ENCODE measurements around the gene MAPK8IP2. TPM values are rescaled to one million over a fixed set of nuclear protein-coding genes. Genes with fewer than 3 reads are reported as not detected.

MAPK8IP2 gene
- polyA plus RNA-seq, result under 1 TPM; 0.55 to 0.61 TPM

- WGBS, 2 donors, result 0 to 1% methylated on average over 18 to 57 of the region's 61 CpGs
- H3K36me3 ChIP-seq (ENCODE audit: control insufficient read depth in 2 of 2, insufficient read depth in 2 of 2, low read length in 1 of 2), result peaks cover 0 to 4% of the 10 kb centered on the region in 2 donors
- H3K4me1 ChIP-seq (ENCODE audit: control insufficient read depth in 2 of 2, insufficient read depth in 2 of 2, low read length in 1 of 2), result peaks cover 4 to 5% of the 10 kb centered on the region in 2 donors
- peak within 1 kb of the TSS in 1 of 2 donors; percentile 60 for H3K4me3 ChIP-seq (ENCODE audit: low read depth in 1 of 2, low read length in 2 of 2)
- H3K9me3 ChIP-seq (ENCODE audit: control insufficient read depth in 2 of 2, insufficient read depth in 1 of 2, low read depth in 1 of 2, low read length in 1 of 2), result no peaks in the 10 kb centered on the region
- no peak within 1 kb of the TSS for H3K27ac ChIP-seq (ENCODE audit: low read depth in 2 of 2, low read length in 1 of 2)
- peaks cover 0 to 7% of the 10 kb centered on the region in 2 donors for H3K27me3 ChIP-seq (ENCODE audit: control insufficient read depth in 1 of 2, insufficient read depth in 2 of 2, low read length in 2 of 2)
These were observed at the start of gene MAPK8IP2 for GRCh38 chr22:50600538-50600937. Gene MAPK8IP2, plus strand, starts transcription at chr22:50600793. Its CDS starts 26 bp downstream, at chr22:50600819.

GRCh38 chr22:50551160-50551752 is 49.3 kb upstream of the MAPK8IP2 start:
- no peaks in the 10 kb centered on the region for H3K9me3 ChIP-seq (ENCODE audit: control insufficient read depth in 2 of 2, insufficient read depth in 1 of 2, low read depth in 1 of 2, low read length in 1 of 2)
- peaks cover 0 to 11% of the 10 kb centered on the region in 2 donors for H3K4me1 ChIP-seq (ENCODE audit: control insufficient read depth in 2 of 2, insufficient read depth in 2 of 2, low read length in 1 of 2)
- 92 to 96% methylated on average over 11 of the region's 11 CpGs for WGBS, 2 donors
- H3K4me3 ChIP-seq (ENCODE audit: low read depth in 1 of 2, low read length in 2 of 2), result no peak overlapping the region
- H3K27ac ChIP-seq (ENCODE audit: low read depth in 2 of 2, low read length in 1 of 2), result no peak overlapping the region
- no peaks in the 10 kb centered on the region for H3K36me3 ChIP-seq (ENCODE audit: control insufficient read depth in 2 of 2, insufficient read depth in 2 of 2, low read length in 1 of 2)
- no peaks in the 10 kb centered on the region for H3K27me3 ChIP-seq (ENCODE audit: control insufficient read depth in 1 of 2, insufficient read depth in 2 of 2, low read length in 2 of 2)

- Histone ChIP-seq H3K27ac (ENCODE audit: low read depth in 2 of 2, low read length in 1 of 2) (no peak overlapping the region), H3K36me3 (ENCODE audit: control insufficient read depth in 2 of 2, insufficient read depth in 2 of 2, low read length in 1 of 2) (no peaks in the 10 kb centered on the region), H3K27me3 (ENCODE audit: control insufficient read depth in 1 of 2, insufficient read depth in 2 of 2, low read length in 2 of 2) (no peaks in the 10 kb centered on the region), H3K4me1 (ENCODE audit: control insufficient read depth in 2 of 2, insufficient read depth in 2 of 2, low read length in 1 of 2) (peaks cover 0 to 4% of the 10 kb centered on the region in 2 donors), H3K9me3 (ENCODE audit: control insufficient read depth in 2 of 2, insufficient read depth in 1 of 2, low read depth in 1 of 2, low read length in 1 of 2) (no peaks in the 10 kb centered on the region), H3K4me3 (ENCODE audit: low read depth in 1 of 2, low read length in 2 of 2) (no peak overlapping the region)
- whole genome bisulfite sequencing, 2 donors, result 79 to 83% methylated on average over 8 of the region's 8 CpGs
These were observed 47.3 kb upstream of the MAPK8IP2 start for GRCh38 chr22:50553310-50553709.

GRCh38 chr22:50556703-50557102 is 43.9 kb upstream of the MAPK8IP2 start:
- no peaks in the 10 kb centered on the region for H3K9me3 ChIP-seq (ENCODE audit: control insufficient read depth in 2 of 2, insufficient read depth in 1 of 2, low read depth in 1 of 2, low read length in 1 of 2)
- H3K27me3 ChIP-seq (ENCODE audit: control insufficient read depth in 1 of 2, insufficient read depth in 2 of 2, low read length in 2 of 2), result no peaks in the 10 kb centered on the region
- no peaks in the 10 kb centered on the region for H3K36me3 ChIP-seq (ENCODE audit: control insufficient read depth in 2 of 2, insufficient read depth in 2 of 2, low read length in 1 of 2)
- 84 to 89% methylated on average over 5 of the region's 5 CpGs for WGBS, 2 donors
- H3K27ac ChIP-seq (ENCODE audit: low read depth in 2 of 2, low read length in 1 of 2), result no peak overlapping the region
- no peak overlapping the region for H3K4me3 ChIP-seq (ENCODE audit: low read depth in 1 of 2, low read length in 2 of 2)
- no peaks in the 10 kb centered on the region for H3K4me1 ChIP-seq (ENCODE audit: control insufficient read depth in 2 of 2, insufficient read depth in 2 of 2, low read length in 1 of 2)

- 50 to 59% methylated on average over 3 of the region's 3 CpGs for WGBS, 2 donors
- Histone ChIP-seq H3K36me3 (ENCODE audit: control insufficient read depth in 2 of 2, insufficient read depth in 2 of 2, low read length in 1 of 2) (no peaks in the 10 kb centered on the region), H3K4me3 (ENCODE audit: low read depth in 1 of 2, low read length in 2 of 2) (no peak overlapping the region), H3K27me3 (ENCODE audit: control insufficient read depth in 1 of 2, insufficient read depth in 2 of 2, low read length in 2 of 2) (no peaks in the 10 kb centered on the region), H3K9me3 (ENCODE audit: control insufficient read depth in 2 of 2, insufficient read depth in 1 of 2, low read depth in 1 of 2, low read length in 1 of 2) (no peaks in the 10 kb centered on the region), H3K27ac (ENCODE audit: low read depth in 2 of 2, low read length in 1 of 2) (no peak overlapping the region), H3K4me1 (ENCODE audit: control insufficient read depth in 2 of 2, insufficient read depth in 2 of 2, low read length in 1 of 2) (peaks cover 0 to 3% of the 10 kb centered on the region in 2 donors)
These were observed 40.6 kb upstream of the MAPK8IP2 start for GRCh38 chr22:50560034-50560433.

- H3K27me3 ChIP-seq (ENCODE audit: control insufficient read depth in 1 of 2, insufficient read depth in 2 of 2, low read length in 2 of 2), result no peaks in the 10 kb centered on the region
- H3K4me1 ChIP-seq (ENCODE audit: control insufficient read depth in 2 of 2, insufficient read depth in 2 of 2, low read length in 1 of 2), result peaks cover 0 to 3% of the 10 kb centered on the region in 2 donors
- no peak overlapping the region for H3K4me3 ChIP-seq (ENCODE audit: low read depth in 1 of 2, low read length in 2 of 2)
- WGBS, 2 donors, result 76% methylated on average over 26 to 30 of the region's 34 CpGs
- no peaks in the 10 kb centered on the region for H3K36me3 ChIP-seq (ENCODE audit: control insufficient read depth in 2 of 2, insufficient read depth in 2 of 2, low read length in 1 of 2)
- H3K9me3 ChIP-seq (ENCODE audit: control insufficient read depth in 2 of 2, insufficient read depth in 1 of 2, low read depth in 1 of 2, low read length in 1 of 2), result no peaks in the 10 kb centered on the region
- peak overlapping the region; percentile 0 to 53 for H3K27ac ChIP-seq (ENCODE audit: low read depth in 2 of 2, low read length in 1 of 2)
These were observed 38.9 kb upstream of the MAPK8IP2 start for GRCh38 chr22:50561401-50562358.

- peak within 1 kb of the TSS; percentile 55 to 63 for H3K4me3 ChIP-seq (ENCODE audit: low read depth in 1 of 2, low read length in 2 of 2)
- 2 to 7% methylated on average over 36 to 61 of the region's 61 CpGs for WGBS, 2 donors
- no peaks in the 10 kb centered on the region for H3K9me3 ChIP-seq (ENCODE audit: control insufficient read depth in 2 of 2, insufficient read depth in 1 of 2, low read depth in 1 of 2, low read length in 1 of 2)
- H3K27me3 ChIP-seq (ENCODE audit: control insufficient read depth in 1 of 2, insufficient read depth in 2 of 2, low read length in 2 of 2), result no peaks in the 10 kb centered on the region
- no peaks in the 10 kb centered on the region for H3K36me3 ChIP-seq (ENCODE audit: control insufficient read depth in 2 of 2, insufficient read depth in 2 of 2, low read length in 1 of 2)
- peak within 1 kb of the TSS; percentile 65 to 85 for H3K27ac ChIP-seq (ENCODE audit: low read depth in 2 of 2, low read length in 1 of 2)
- peaks cover 0 to 3% of the 10 kb centered on the region in 2 donors for H3K4me1 ChIP-seq (ENCODE audit: control insufficient read depth in 2 of 2, insufficient read depth in 2 of 2, low read length in 1 of 2)
These were observed 37.8 kb upstream of the MAPK8IP2 start, which contains the start of gene SYCE3 for GRCh38 chr22:50562523-50563412. Gene SYCE3, minus strand, starts transcription at chr22:50562919. Its CDS starts 6,514 bp downstream, at chr22:50556405.

GRCh38 chr22:50563413-50564160 is 37.0 kb upstream of the MAPK8IP2 start:
- Histone ChIP-seq H3K36me3 (ENCODE audit: control insufficient read depth in 2 of 2, insufficient read depth in 2 of 2, low read length in 1 of 2) (no peaks in the 10 kb centered on the region), H3K27me3 (ENCODE audit: control insufficient read depth in 1 of 2, insufficient read depth in 2 of 2, low read length in 2 of 2) (no peaks in the 10 kb centered on the region), H3K27ac (ENCODE audit: low read depth in 2 of 2, low read length in 1 of 2) (peak overlapping the region; percentile 65 to 85), H3K4me3 (ENCODE audit: low read depth in 1 of 2, low read length in 2 of 2) (peak overlapping the region; percentile 55 to 63), H3K4me1 (ENCODE audit: control insufficient read depth in 2 of 2, insufficient read depth in 2 of 2, low read length in 1 of 2) (peaks cover 1 to 3% of the 10 kb centered on the region in 2 donors), H3K9me3 (ENCODE audit: control insufficient read depth in 2 of 2, insufficient read depth in 1 of 2, low read depth in 1 of 2, low read length in 1 of 2) (no peaks in the 10 kb centered on the region)
- 13 to 18% methylated on average over 17 of the region's 17 CpGs for WGBS, 2 donors
